Esophagus muscularis mucosa (tissue), 4 donors: Measurements from ENCODE around the gene TOGARAM2. TPM values are rescaled to one million over a fixed set of nuclear protein-coding genes. Genes with fewer than 3 reads are reported as not detected.

Experiments used
- DNase-seq: peaks from one replicate; pipeline ENCODE4 v3.0.0-alpha.2; 2017; ENCODE audit errors: extremely low spot score
- H3K27ac ChIP-seq, 4 donors: fragments of 200-600 bp; sonication (generic); replicated peaks in 1 of 4; 1 replicate in 3 of 4; 2 replicates in 1 of 4; pipeline ENCODE4 v1.5.1; 2016 to 2019; ENCODE audit warnings: mild to moderate bottlenecking in 1 of 4
- H3K27me3 ChIP-seq, 4 donors: fragments of 200-600 bp; sonication (generic); one replicate each; pipeline versions ENCODE4 v1.5.1 to v1.6.0; 2016 to 2019
- H3K36me3 ChIP-seq, 4 donors: fragments of 200-600 bp; sonication (generic); one replicate each; pipeline ENCODE4 v1.5.1; 2016 to 2019
- H3K4me1 ChIP-seq, 4 donors: fragments of 200-600 bp; sonication (generic); one replicate each; pipeline ENCODE4 v1.5.1; 2016 to 2019
- H3K4me3 ChIP-seq, 4 donors: fragments of 200-600 bp; sonication (generic); 1 replicate in 2 of 4; 2 replicates in 2 of 4; pipeline ENCODE4 v1.5.1; 2016 to 2019; ENCODE audit warnings: mild to moderate bottlenecking in 4 of 4, moderate library complexity in 1 of 4
- H3K9me3 ChIP-seq, 4 donors: fragments of 200-600 bp; sonication (generic); 1 replicate in 3 of 4; 2 replicates in 1 of 4; pipeline ENCODE4 v1.5.1; 2016 to 2019
- CTCF ChIP-seq, 3 experiments: fragments of 200-600 bp in 2 of 3; fragments of 450-650 bp in 1 of 3; sonication (generic) in 2 of 3; IDR thresholded peaks; one replicate each; pipeline ENCODE4 v1.5.1; 2017 to 2019; ENCODE audit warnings: antibody characterized with exemption in 3 of 3, mild to moderate bottlenecking in 2 of 3, moderate library complexity in 1 of 3
- EP300 ChIP-seq: sonication (generic); formaldehyde crosslinking; IDR thresholded peaks from one replicate; pipeline ENCODE4 v1.6.1; 2017; ENCODE audit warnings: antibody characterized with exemption
- POLR2A ChIP-seq: fragments of 450-650 bp; IDR thresholded peaks from one replicate; pipeline ENCODE4 v1.6.1; 2017; ENCODE audit warnings: antibody characterized with exemption, moderate library complexity, mild to moderate bottlenecking, low read depth
- POLR2AphosphoS5 ChIP-seq, 2 donors: sonication (generic); formaldehyde crosslinking; IDR thresholded peaks; one replicate each; pipeline ENCODE4 v1.6.1; 2017; ENCODE audit warnings: antibody characterized with exemption in 2 of 2
- WGBS: methylation state at CpG from one replicate; pipeline ENCODE4 v1.1.5; 2018; 5-methylcytosine and 5-hydroxymethylcytosine counted together
- intact Hi-C: fragments of 100-400 bp; cut with DNase I; formaldehyde crosslinking; loops from one replicate; pipeline ENCODE4 v1.15.1; 2023
- total RNA-seq, 4 donors: library from RNA; depleted of rRNA; stranded (reverse); fragments of >200 nt; gene quantifications; one replicate each; pipeline versions ENCODE4 v1.1.0 to v1.2.1, GENCODE V29; 2016

TOGARAM2 gene
- total RNA-seq, 4 donors from 2014 or later, result 0.57 to 0.99 (median 0.77) TPM

DNA sequence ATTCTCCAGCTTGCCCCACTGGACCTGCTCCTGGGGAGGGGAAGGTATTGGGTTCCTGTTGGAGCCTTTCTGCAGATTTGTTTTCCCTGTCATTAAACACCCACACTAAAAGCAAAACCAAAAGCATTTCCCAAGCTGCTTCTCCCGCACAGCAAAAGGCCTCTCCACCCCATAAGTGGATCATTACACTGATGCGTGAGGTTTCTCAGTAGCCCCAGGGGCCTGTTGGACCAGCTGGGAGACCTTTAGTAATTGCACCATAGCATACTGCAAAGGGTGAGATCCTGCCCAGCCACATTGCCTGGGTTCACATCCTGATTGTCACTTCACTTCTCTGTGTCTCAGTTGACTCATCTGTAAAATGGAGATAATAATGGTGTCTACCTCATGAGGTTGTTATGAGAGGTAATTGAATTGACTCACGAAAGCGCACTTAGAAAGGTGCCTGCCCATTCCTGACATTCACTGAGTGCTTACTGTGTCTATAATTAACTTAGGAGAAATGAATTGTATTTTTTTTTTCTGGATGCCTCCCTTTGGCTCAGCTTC, 43.9 kb downstream of the TOGARAM2 start:
- no peaks in the 10 kb centered on the region for H3K36me3 ChIP-seq
- no peak for TF ChIP-seq POLR2A
- TF ChIP-seq POLR2AphosphoS5 (IDR thresholded peaks at IDR 0.05), result no peak
- 87% methylated on average over 4 of the region's 4 CpGs for WGBS
- H3K4me3 ChIP-seq, result no peak overlapping the region
- H3K9me3 ChIP-seq, result no peaks in the 10 kb centered on the region
- no peaks in the 10 kb centered on the region for H3K4me1 ChIP-seq
- H3K27me3 ChIP-seq, result no peaks in the 10 kb centered on the region
- H3K27ac ChIP-seq, result no peak overlapping the region
- intact Hi-C loops, result no loop called here
- no peak for DNase-seq

DNA sequence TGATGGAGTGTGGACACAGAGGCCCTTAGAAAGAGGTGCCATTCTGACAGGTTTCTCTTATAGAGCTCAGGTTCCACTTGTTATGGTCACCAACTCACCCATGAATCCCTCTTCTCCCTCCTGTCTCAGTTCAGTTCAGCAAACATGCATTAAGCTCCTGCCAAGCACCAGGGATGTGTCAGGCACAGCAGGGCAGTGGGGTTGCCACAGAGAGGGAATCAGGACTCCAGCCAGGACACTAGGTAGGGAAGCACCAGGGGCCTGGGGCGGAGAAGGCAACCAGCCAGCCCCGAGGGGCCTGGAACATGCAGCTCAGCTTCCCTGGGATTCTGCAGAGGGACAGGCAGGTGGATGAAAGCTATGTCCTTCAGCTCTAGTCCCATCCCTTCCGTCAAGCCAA, 44.6 kb downstream of the TOGARAM2 start:
- Histone ChIP-seq H3K9me3 (no peaks in the 10 kb centered on the region), H3K4me1 (no peaks in the 10 kb centered on the region), H3K4me3 (no peak overlapping the region), H3K27ac (no peak overlapping the region), H3K36me3 (no peaks in the 10 kb centered on the region), H3K27me3 (no peaks in the 10 kb centered on the region)
- TF ChIP-seq POLR2A (no peak), EP300 (no peak), CTCF (IDR thresholded peaks at IDR 0.05) (no peak), POLR2AphosphoS5 (IDR thresholded peaks at IDR 0.05) (no peak)
- no peak for DNase-seq
- intact Hi-C loops, result no loop called here
- WGBS, result 100% methylated on average over 2 of the region's 3 CpGs

- intact Hi-C loops, result no loop called here
These were observed 49.9 kb downstream of the TOGARAM2 start for GRCh38 chr2:29031046-29031445.

GRCh38 chr2:29032189-29032588, 51.1 kb downstream of the TOGARAM2 start:
- intact Hi-C loops, result no loop called here
- H3K4me1 ChIP-seq, result peaks cover 0 to 8% (median 5%) of the 10 kb centered on the region in 4 donors
- H3K27ac ChIP-seq, result no peak overlapping the region
- DNase-seq, result no peak
- H3K9me3 ChIP-seq, result no peaks in the 10 kb centered on the region
- no peak for TF ChIP-seq POLR2A
- no peak for TF ChIP-seq CTCF (IDR thresholded peaks at IDR 0.05)
- TF ChIP-seq EP300, result no peak
- no peak for TF ChIP-seq POLR2AphosphoS5 (IDR thresholded peaks at IDR 0.05)
- H3K27me3 ChIP-seq, result no peaks in the 10 kb centered on the region
- peaks cover 0 to 9% (median 2%) of the 10 kb centered on the region in 4 donors for H3K36me3 ChIP-seq
- 94% methylated on average over 5 of the region's 5 CpGs for WGBS
- H3K4me3 ChIP-seq, result no peak overlapping the region

More at GRCh38 chr2:29031046-29031445, 49.9 kb downstream of the TOGARAM2 start:
- TF ChIP-seq CTCF (IDR thresholded peaks at IDR 0.05) (no peak), EP300 (no peak), POLR2A (no peak), POLR2AphosphoS5 (IDR thresholded peaks at IDR 0.05) (no peak)
- no peak for DNase-seq
- Histone ChIP-seq H3K27me3 (no peaks in the 10 kb centered on the region), H3K36me3 (peaks cover 0 to 2% (median 0%) of the 10 kb centered on the region in 4 donors), H3K4me3 (no peak overlapping the region), H3K9me3 (no peaks in the 10 kb centered on the region), H3K4me1 (peaks cover 0 to 8% (median 5%) of the 10 kb centered on the region in 4 donors), H3K27ac (no peak overlapping the region)

- H3K9me3 ChIP-seq, result no peaks in the 10 kb centered on the region
- H3K27me3 ChIP-seq, result no peaks in the 10 kb centered on the region
- intact Hi-C loops, result no loop called here
- 69% methylated on average over 2 of the region's 2 CpGs for WGBS
- no peak overlapping the region for H3K27ac ChIP-seq
- no peak for DNase-seq
- peaks cover 0 to 8% (median 5%) of the 10 kb centered on the region in 4 donors for H3K4me1 ChIP-seq
- no peak overlapping the region for H3K4me3 ChIP-seq
- TF ChIP-seq POLR2A, result no peak
- no peak for TF ChIP-seq POLR2AphosphoS5 (IDR thresholded peaks at IDR 0.05)
- no peak for TF ChIP-seq CTCF (IDR thresholded peaks at IDR 0.05)
- no peak for TF ChIP-seq EP300
- peaks cover 0 to 9% (median 2%) of the 10 kb centered on the region in 4 donors for H3K36me3 ChIP-seq
These were observed 52.1 kb downstream of the TOGARAM2 start for GRCh38 chr2:29033172-29033571.
